GM23338 (cell line): ENCODE data around the gene EXTL1. TPM values are rescaled to one million over a fixed set of nuclear protein-coding genes. Genes with fewer than 3 reads are reported as not detected.
"Not testable (repeated sequence)": the region's sequence is repeated elsewhere in the genome, so short reads cannot be mapped to it uniquely, and the experiment has no call there.

ENCODE experiments used
- ATAC-seq: fragments of 200-7000 bp; cut with Tn5 transposase; 3 replicates; pipeline ENCODE4 v1.9.1; 2020
- DNase-seq: peaks from one replicate; pipeline ENCODE4 v3.0.0-alpha.2; 2015; ENCODE audit warnings: low spot score
- H2AFZ ChIP-seq: fragments of 200-600 bp; sonication (generic); 2 replicates; pipeline ENCODE4 v1.8.0; 2016; ENCODE audit warnings: antibody characterized with exemption, mild to moderate bottlenecking, moderate library complexity
- H3F3A ChIP-seq: fragments of 200-600 bp; sonication (generic); replicated peaks from 2 replicates; pipeline ENCODE4 v1.8.0; 2017; ENCODE audit warnings: antibody characterized with exemption, mixed run types, low read depth
- H3K27ac ChIP-seq: fragments of 200-600 bp; sonication (generic); 2 replicates; pipeline ENCODE4 v1.6.1; 2016; ENCODE audit warnings: low read depth
- H3K27me3 ChIP-seq: fragments of 200-600 bp; sonication (generic); 2 replicates; pipeline ENCODE4 v1.8.0; 2016; ENCODE audit warnings: mild to moderate bottlenecking, mixed run types, moderate library complexity; ENCODE audit not compliant: insufficient read depth
- H3K36me3 ChIP-seq: fragments of 200-600 bp; sonication (generic); 2 replicates; pipeline ENCODE4 v1.8.0; 2016; ENCODE audit warnings: mild to moderate bottlenecking; ENCODE audit not compliant: insufficient read depth
- H3K4me1 ChIP-seq: fragments of 200-600 bp; sonication (generic); 2 replicates; pipeline ENCODE4 v1.8.0; 2016; ENCODE audit warnings: mild to moderate bottlenecking, moderate library complexity; ENCODE audit not compliant: insufficient read depth
- H3K4me2 ChIP-seq: fragments of 200-600 bp; sonication (generic); 2 replicates; pipeline ENCODE4 v1.7.1; 2017; ENCODE audit warnings: mixed run types
- H3K4me3 ChIP-seq: fragments of 200-600 bp; sonication (generic); 2 replicates; pipeline ENCODE4 v1.6.1; 2016; ENCODE audit warnings: mixed run types
- H3K79me2 ChIP-seq: fragments of 200-600 bp; sonication (generic); replicated peaks from 2 replicates; pipeline ENCODE4 v1.8.0; 2017; ENCODE audit warnings: mild to moderate bottlenecking; ENCODE audit not compliant: insufficient read depth
- H3K9me2 ChIP-seq: fragments of 200-600 bp; sonication (generic); 2 replicates; pipeline ENCODE4 v1.8.0; 2017; ENCODE audit not compliant: insufficient read depth
- H4K20me1 ChIP-seq: fragments of 200-600 bp; sonication (generic); replicated peaks from 2 replicates; pipeline ENCODE4 v1.8.0; 2017; ENCODE audit warnings: mild to moderate bottlenecking; ENCODE audit not compliant: insufficient read depth
- H3K27ac Mint-ChIP-seq: 2 replicates; pipeline ENCODE4 v1.8.0; 2020; ENCODE audit warnings: inconsistent platforms, mild to moderate bottlenecking, moderate library complexity, mixed read lengths
- H3K27me3 Mint-ChIP-seq: 3 replicates; pipeline ENCODE4 v1.8.0; 2022; ENCODE audit warnings: low read depth, mild to moderate bottlenecking, moderate library complexity, mixed read lengths, inconsistent platforms; ENCODE audit not compliant: insufficient read depth, poor library complexity
- H3K36me3 Mint-ChIP-seq: 3 replicates; pipeline ENCODE4 v1.8.0; 2021; ENCODE audit warnings: low read depth, mild to moderate bottlenecking, inconsistent platforms, moderate library complexity, mixed read lengths
- H3K4me1 Mint-ChIP-seq: 3 replicates; pipeline ENCODE4 v1.8.0; 2020; ENCODE audit warnings: mild to moderate bottlenecking, inconsistent platforms, mixed read lengths
- H3K4me3 Mint-ChIP-seq: 3 replicates; pipeline ENCODE4 v1.8.0; 2021; ENCODE audit warnings: moderate library complexity, mild to moderate bottlenecking, inconsistent platforms, mixed read lengths
- H3K9me3 Mint-ChIP-seq: 3 replicates; pipeline ENCODE4 v1.8.0; 2020; ENCODE audit warnings: moderate library complexity, mild to moderate bottlenecking, inconsistent platforms, mixed read lengths
- EZH2 ChIP-seq: fragments of 200-600 bp; sonication (generic); IDR thresholded peaks from one replicate; pipeline ENCODE4 v1.8.0; 2017; ENCODE audit warnings: antibody characterized with exemption, mild to moderate bottlenecking, low read depth; ENCODE audit not compliant: unreplicated experiment
- EZH2phosphoT487 ChIP-seq: fragments of 200-600 bp; sonication (generic); IDR thresholded peaks from one replicate; pipeline ENCODE4 v1.8.1; 2018; ENCODE audit warnings: antibody characterized with exemption; ENCODE audit not compliant: unreplicated experiment
- JUNB ChIP-seq: IDR thresholded peaks from one replicate; pipeline ENCODE4 v1.6.1; 2016; ENCODE audit warnings: antibody characterized with exemption; ENCODE audit not compliant: unreplicated experiment
- STAT1 ChIP-seq: IDR thresholded peaks from one replicate; pipeline ENCODE4 v1.6.1; 2016; ENCODE audit warnings: antibody characterized with exemption; ENCODE audit not compliant: unreplicated experiment
- ZNF114 ChIP-seq: fragments of 250-450 bp; sonication (Bioruptor Pico); IDR thresholded peaks from 2 replicates; pipeline ENCODE4 v1.5.0; 2020; ENCODE audit warnings: mild to moderate bottlenecking, moderate library complexity
- ZNF331 ChIP-seq: fragments of 250-450 bp; sonication (Bioruptor Pico); IDR thresholded peaks from 2 replicates; pipeline ENCODE4 v1.5.0; 2020; ENCODE audit warnings: low read depth, mild to moderate bottlenecking, moderate library complexity
- polyA plus RNA-seq: library from polyadenylated mRNA; unstranded; fragments of >200 nt; fragmentation: Nextera tagmentation; extraction: Ambion mirVana; gene quantifications from 2 replicates; pipeline ENCODE4 v1.2.1, GENCODE V29; 2016
- total RNA-seq: library from RNA; depleted of rRNA; stranded (reverse); fragments of >200 nt; shearing (Covaris generic); gene quantifications from 2 replicates; pipeline ENCODE4 v1.2.3, GENCODE V29; 2014
- TF ChIP-seq, protein P1 (sequence below): IDR thresholded peaks from 2 replicates; pipeline ENCODE4 v1.6.1; 2016; ENCODE audit warnings: antibody characterized with exemption
- TF ChIP-seq, protein P2 (sequence below): fragments of 250-450 bp; sonication (Bioruptor Pico); IDR thresholded peaks from 2 replicates; pipeline ENCODE4 v1.5.0; 2020; ENCODE audit warnings: mild to moderate bottlenecking, moderate library complexity
- TF ChIP-seq, protein P3 (sequence below), 2 experiments: fragments of 200-600 bp in 1 of 2; sonication (generic) in 1 of 2; conservative IDR thresholded peaks; 2 replicates each; pipeline versions ENCODE4 v1.5.1 to v1.6.1; 2016 to 2017; ENCODE audit warnings: antibody characterized with exemption in 2 of 2, low read depth in 2 of 2, mild to moderate bottlenecking in 2 of 2, moderate library complexity in 1 of 2
- TF ChIP-seq, protein P4 (sequence below): IDR thresholded peaks from one replicate; pipeline ENCODE4 v1.6.1; 2018; ENCODE audit warnings: antibody characterized with exemption; ENCODE audit not compliant: unreplicated experiment

The EXTL1 gene
- total and polyA plus RNA-seq, 2 experiments from 2014 or later = 0.37 to 1.2 TPM

DNA sequence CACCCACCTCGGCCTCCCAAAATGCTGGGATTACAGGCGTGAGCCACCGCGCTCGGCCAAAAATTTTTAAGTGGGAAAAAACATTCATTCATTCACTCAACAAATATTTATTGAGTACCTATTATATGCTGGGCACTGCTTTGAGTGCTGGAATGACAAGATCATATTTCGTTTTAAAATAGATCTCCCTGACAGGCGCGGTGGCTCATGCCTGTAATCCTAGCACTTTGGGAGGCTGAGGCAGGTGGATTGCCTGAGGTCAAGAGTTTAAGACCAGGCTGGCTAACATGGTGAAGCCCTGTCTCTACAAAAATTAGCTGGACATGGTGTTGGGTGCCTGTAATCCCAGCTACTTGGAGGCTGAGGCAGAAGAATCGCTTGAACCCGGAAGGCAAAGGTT lies 34.8 kb upstream of the EXTL1 start:
- H3K27ac ChIP-seq, H3K79me2 ChIP-seq, H3K27me3 Mint-ChIP-seq, H3K27ac Mint-ChIP-seq, ATAC-seq, H3F3A ChIP-seq, H3K4me2 ChIP-seq, H3K4me1 ChIP-seq, H3K27me3 ChIP-seq, H3K36me3 ChIP-seq, H3K9me3 Mint-ChIP-seq, DNase-seq, H3K4me3 Mint-ChIP-seq, H2AFZ ChIP-seq, H4K20me1 ChIP-seq, H3K4me1 Mint-ChIP-seq, H3K9me2 ChIP-seq, H3K4me3 ChIP-seq: not testable (repeated sequence)
- H3K36me3 Mint-ChIP-seq = peaks cover 34% of the 10 kb centered on the region

DNA sequence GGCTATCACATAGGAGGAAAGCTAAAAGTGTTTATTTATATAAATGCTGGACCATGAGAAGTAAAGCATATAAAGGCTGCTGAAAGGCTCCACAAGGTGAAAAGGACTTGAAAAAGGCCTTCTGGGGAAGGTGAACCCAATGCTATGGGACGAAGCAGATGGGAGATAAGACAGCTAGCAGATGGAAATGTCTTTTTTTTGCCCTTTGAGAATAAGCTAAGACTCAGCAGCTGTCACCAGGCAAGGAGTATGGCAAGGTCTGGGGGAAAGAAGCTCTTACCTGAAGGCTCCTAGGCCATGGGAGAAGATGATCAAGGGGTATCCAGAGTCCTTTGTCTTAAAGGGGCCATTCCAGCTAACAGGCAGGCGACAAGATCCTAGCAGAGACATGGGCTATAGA lies 33.6 kb upstream of the EXTL1 start:
- no peaks in the 10 kb centered on the region for H3F3A ChIP-seq

More for the DNA sequence above, 33.6 kb upstream of the EXTL1 start:
- Mint-ChIP-seq H3K9me3 (no peaks in the 10 kb centered on the region; the same call in 2 of the 3 replicates), H3K4me1 (peaks cover 5% of the 10 kb centered on the region), H3K36me3 (peaks cover 23% of the 10 kb centered on the region), H3K4me3 (no peak overlapping the region), H3K27ac (no peak overlapping the region), H3K27me3 (peaks cover 2% of the 10 kb centered on the region)
- no peak overlapping the region for H2AFZ ChIP-seq
- no peaks in the 10 kb centered on the region for H3K79me2 ChIP-seq
- no peak overlapping the region for H3K4me2 ChIP-seq
- TF ChIP-seq ZNF114 (CRISPR knock-in tag) (no peak), EZH2phosphoT487 (no peak), ZNF331 (CRISPR knock-in tag) (no peak), EZH2 (no peak), JUNB (no peak), STAT1 (no peak)
- TF ChIP-seq, protein P1, sequence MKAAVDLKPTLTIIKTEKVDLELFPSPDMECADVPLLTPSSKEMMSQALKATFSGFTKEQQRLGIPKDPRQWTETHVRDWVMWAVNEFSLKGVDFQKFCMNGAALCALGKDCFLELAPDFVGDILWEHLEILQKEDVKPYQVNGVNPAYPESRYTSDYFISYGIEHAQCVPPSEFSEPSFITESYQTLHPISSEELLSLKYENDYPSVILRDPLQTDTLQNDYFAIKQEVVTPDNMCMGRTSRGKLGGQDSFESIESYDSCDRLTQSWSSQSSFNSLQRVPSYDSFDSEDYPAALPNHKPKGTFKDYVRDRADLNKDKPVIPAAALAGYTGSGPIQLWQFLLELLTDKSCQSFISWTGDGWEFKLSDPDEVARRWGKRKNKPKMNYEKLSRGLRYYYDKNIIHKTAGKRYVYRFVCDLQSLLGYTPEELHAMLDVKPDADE = no peak
- TF ChIP-seq, protein P2, sequence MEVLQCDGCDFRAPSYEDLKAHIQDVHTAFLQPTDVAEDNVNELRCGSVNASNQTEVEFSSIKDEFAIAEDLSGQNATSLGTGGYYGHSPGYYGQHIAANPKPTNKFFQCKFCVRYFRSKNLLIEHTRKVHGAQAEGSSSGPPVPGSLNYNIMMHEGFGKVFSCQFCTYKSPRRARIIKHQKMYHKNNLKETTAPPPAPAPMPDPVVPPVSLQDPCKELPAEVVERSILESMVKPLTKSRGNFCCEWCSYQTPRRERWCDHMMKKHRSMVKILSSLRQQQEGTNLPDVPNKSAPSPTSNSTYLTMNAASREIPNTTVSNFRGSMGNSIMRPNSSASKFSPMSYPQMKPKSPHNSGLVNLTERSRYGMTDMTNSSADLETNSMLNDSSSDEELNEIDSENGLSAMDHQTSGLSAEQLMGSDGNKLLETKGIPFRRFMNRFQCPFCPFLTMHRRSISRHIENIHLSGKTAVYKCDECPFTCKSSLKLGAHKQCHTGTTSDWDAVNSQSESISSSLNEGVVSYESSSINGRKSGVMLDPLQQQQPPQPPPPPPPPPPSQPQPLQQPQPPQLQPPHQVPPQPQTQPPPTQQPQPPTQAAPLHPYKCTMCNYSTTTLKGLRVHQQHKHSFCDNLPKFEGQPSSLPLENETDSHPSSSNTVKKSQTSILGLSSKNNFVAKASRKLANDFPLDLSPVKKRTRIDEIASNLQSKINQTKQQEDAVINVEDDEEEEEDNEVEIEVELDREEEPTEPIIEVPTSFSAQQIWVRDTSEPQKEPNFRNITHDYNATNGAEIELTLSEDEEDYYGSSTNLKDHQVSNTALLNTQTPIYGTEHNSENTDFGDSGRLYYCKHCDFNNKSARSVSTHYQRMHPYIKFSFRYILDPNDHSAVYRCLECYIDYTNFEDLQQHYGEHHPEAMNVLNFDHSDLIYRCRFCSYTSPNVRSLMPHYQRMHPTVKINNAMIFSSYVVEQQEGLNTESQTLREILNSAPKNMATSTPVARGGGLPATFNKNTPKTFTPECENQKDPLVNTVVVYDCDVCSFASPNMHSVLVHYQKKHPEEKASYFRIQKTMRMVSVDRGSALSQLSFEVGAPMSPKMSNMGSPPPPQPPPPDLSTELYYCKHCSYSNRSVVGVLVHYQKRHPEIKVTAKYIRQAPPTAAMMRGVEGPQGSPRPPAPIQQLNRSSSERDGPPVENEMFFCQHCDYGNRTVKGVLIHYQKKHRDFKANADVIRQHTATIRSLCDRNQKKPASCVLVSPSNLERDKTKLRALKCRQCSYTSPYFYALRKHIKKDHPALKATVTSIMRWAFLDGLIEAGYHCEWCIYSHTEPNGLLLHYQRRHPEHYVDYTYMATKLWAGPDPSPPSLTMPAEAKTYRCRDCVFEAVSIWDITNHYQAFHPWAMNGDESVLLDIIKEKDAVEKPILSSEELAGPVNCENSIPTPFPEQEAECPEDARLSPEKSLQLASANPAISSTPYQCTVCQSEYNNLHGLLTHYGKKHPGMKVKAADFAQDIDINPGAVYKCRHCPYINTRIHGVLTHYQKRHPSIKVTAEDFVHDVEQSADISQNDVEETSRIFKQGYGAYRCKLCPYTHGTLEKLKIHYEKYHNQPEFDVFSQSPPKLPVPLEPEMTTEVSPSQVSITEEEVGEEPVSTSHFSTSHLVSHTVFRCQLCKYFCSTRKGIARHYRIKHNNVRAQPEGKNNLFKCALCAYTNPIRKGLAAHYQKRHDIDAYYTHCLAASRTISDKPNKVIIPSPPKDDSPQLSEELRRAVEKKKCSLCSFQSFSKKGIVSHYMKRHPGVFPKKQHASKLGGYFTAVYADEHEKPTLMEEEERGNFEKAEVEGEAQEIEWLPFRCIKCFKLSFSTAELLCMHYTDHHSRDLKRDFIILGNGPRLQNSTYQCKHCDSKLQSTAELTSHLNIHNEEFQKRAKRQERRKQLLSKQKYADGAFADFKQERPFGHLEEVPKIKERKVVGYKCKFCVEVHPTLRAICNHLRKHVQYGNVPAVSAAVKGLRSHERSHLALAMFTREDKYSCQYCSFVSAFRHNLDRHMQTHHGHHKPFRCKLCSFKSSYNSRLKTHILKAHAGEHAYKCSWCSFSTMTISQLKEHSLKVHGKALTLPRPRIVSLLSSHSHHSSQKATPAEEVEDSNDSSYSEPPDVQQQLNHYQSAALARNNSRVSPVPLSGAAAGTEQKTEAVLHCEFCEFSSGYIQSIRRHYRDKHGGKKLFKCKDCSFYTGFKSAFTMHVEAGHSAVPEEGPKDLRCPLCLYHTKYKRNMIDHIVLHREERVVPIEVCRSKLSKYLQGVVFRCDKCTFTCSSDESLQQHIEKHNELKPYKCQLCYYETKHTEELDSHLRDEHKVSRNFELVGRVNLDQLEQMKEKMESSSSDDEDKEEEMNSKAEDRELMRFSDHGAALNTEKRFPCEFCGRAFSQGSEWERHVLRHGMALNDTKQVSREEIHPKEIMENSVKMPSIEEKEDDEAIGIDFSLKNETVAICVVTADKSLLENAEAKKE = no peak
- TF ChIP-seq, protein P3, sequence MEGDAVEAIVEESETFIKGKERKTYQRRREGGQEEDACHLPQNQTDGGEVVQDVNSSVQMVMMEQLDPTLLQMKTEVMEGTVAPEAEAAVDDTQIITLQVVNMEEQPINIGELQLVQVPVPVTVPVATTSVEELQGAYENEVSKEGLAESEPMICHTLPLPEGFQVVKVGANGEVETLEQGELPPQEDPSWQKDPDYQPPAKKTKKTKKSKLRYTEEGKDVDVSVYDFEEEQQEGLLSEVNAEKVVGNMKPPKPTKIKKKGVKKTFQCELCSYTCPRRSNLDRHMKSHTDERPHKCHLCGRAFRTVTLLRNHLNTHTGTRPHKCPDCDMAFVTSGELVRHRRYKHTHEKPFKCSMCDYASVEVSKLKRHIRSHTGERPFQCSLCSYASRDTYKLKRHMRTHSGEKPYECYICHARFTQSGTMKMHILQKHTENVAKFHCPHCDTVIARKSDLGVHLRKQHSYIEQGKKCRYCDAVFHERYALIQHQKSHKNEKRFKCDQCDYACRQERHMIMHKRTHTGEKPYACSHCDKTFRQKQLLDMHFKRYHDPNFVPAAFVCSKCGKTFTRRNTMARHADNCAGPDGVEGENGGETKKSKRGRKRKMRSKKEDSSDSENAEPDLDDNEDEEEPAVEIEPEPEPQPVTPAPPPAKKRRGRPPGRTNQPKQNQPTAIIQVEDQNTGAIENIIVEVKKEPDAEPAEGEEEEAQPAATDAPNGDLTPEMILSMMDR (conservative IDR thresholded peaks at IDR 0.05; ENCODE audit: low read depth in 2 of 2) = no peak
- TF ChIP-seq, protein P4, sequence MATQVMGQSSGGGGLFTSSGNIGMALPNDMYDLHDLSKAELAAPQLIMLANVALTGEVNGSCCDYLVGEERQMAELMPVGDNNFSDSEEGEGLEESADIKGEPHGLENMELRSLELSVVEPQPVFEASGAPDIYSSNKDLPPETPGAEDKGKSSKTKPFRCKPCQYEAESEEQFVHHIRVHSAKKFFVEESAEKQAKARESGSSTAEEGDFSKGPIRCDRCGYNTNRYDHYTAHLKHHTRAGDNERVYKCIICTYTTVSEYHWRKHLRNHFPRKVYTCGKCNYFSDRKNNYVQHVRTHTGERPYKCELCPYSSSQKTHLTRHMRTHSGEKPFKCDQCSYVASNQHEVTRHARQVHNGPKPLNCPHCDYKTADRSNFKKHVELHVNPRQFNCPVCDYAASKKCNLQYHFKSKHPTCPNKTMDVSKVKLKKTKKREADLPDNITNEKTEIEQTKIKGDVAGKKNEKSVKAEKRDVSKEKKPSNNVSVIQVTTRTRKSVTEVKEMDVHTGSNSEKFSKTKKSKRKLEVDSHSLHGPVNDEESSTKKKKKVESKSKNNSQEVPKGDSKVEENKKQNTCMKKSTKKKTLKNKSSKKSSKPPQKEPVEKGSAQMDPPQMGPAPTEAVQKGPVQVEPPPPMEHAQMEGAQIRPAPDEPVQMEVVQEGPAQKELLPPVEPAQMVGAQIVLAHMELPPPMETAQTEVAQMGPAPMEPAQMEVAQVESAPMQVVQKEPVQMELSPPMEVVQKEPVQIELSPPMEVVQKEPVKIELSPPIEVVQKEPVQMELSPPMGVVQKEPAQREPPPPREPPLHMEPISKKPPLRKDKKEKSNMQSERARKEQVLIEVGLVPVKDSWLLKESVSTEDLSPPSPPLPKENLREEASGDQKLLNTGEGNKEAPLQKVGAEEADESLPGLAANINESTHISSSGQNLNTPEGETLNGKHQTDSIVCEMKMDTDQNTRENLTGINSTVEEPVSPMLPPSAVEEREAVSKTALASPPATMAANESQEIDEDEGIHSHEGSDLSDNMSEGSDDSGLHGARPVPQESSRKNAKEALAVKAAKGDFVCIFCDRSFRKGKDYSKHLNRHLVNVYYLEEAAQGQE = no peak
- no peak for DNase-seq
- H3K27me3 ChIP-seq = no peaks in the 10 kb centered on the region
- no peaks in the 10 kb centered on the region for H3K36me3 ChIP-seq
- no peaks in the 10 kb centered on the region for H3K9me2 ChIP-seq
- ATAC-seq = no peak
- H3K4me3 ChIP-seq = no peak overlapping the region
- no peaks in the 10 kb centered on the region for H3K4me1 ChIP-seq
- no peaks in the 10 kb centered on the region; the same call in 1 of the 2 replicates for H4K20me1 ChIP-seq
- no peak overlapping the region; the same call in 1 of the 2 replicates for H3K27ac ChIP-seq
